ENCODE results near the gene TRIM17. TPM values are rescaled to one million over a fixed set of nuclear protein-coding genes. Genes with fewer than 3 reads are reported as not detected.

Gene TRIM17
- total and polyA plus RNA-seq, 9 of the 15 experiments (the other 6 are each of a cell fraction or from before 2014, with no cell fraction given), result not detected

GRCh38 chr1:228462560-228462959, 45.9 kb upstream of the TRIM17 start (continued):
- TF ChIP-seq PRDM10 (IDR thresholded peaks at IDR 0.05; ENCODE audit: partially characterized antibody) (peak; percentile 7), MEIS2 (IDR thresholded peaks at IDR 0.05; ENCODE audit: partially characterized antibody) (peak; percentile 9)

- Histone ChIP-seq H3K36me3 (ENCODE audit: control insufficient read depth, insufficient read depth, low read length) (peaks cover under 1% of the 10 kb centered on the region; the same call in 2 of the 3 replicates), H3K27me3 (ENCODE audit: control insufficient read depth in 2 of 2, insufficient read depth in 2 of 2, low read length in 2 of 2) (peaks cover 0 to 8% of the 10 kb centered on the region in 2 experiments; a peak in 1 of 5 replicates), H2AFZ (ENCODE audit: low read depth, low read length) (no peak overlapping the region), H3K27ac (ENCODE audit: extremely low read depth, low read depth, low read length) (no peak overlapping the region), H3K79me2 (ENCODE audit: control insufficient read depth, insufficient read depth, low read length) (peaks cover 32% of the 10 kb centered on the region), H3K9me1 (ENCODE audit: control insufficient read depth, insufficient read depth, low read length) (no peaks in the 10 kb centered on the region), H3K4me1 (replicated peaks in 1 of 2; ENCODE audit: control insufficient read depth in 2 of 2, insufficient read depth in 2 of 2, low read length in 2 of 2) (peaks cover 24 to 38% of the 10 kb centered on the region in 2 experiments), H4K20me1 (replicated peaks; ENCODE audit: control insufficient read depth, insufficient read depth, low read length) (no peaks in the 10 kb centered on the region; the same call in 1 of the 2 replicates), H3K9ac (ENCODE audit: insufficient read depth in 1 of 2, low read depth in 2 of 2, low read length in 2 of 2) (no peak overlapping the region), H3K4me2 (ENCODE audit: insufficient read depth, low read length) (no peak overlapping the region), H3K4me3 (no peak overlapping the region), H3K9me3 (replicated peaks; ENCODE audit: control insufficient read depth, insufficient read depth, low read depth, low read length) (no peaks in the 10 kb centered on the region)
- ATAC-seq (no peak), FAIRE-seq (no peak), DNase-seq (ENCODE audit: extremely low read depth in 1 of 4, low spot score in 3 of 4) (no peak)
- intact Hi-C loops (cut with micrococcal nuclease) (no loop called here), in situ Hi-C loops (cut with MboI) (loop anchor here (5.0 kb wide), 1 partner anchor 51 kb away; no protein-coding TSS in a partner anchor)
- 24% methylated on average over 2 of the region's 2 CpGs for WGBS (ENCODE audit: insufficient coverage, low coverage, missing lambda C conversion rate)
- POLR2A ChIA-PET, result interaction anchor here (6.4 kb wide), 1 partner anchor 27 kb away, joined by 64 read pairs; the partner anchor contains the start of gene RNF187
- CTCF ChIA-PET (ENCODE audit: low intra/inter-chr PET ratio), result no interaction called here
- BruUV-seq (replicated peaks), result no TSS peak
- TF ChIP-seq PBX2 (CRISPR knock-in tag; IDR thresholded peaks at IDR 0.05; ENCODE audit: low read depth) (no peak), PBX2 (tag; conservative IDR thresholded peaks at IDR 0.05; ENCODE audit: low read depth) (no peak), BRD9 (IDR thresholded peaks at IDR 0.05; ENCODE audit: low read depth, partially characterized antibody) (no peak), SIN3B (IDR thresholded peaks at IDR 0.05; ENCODE audit: low read depth) (no peak), ZNF274 (IDR thresholded peaks at IDR 0.05; ENCODE audit: borderline replicate concordance, low read depth, low read length) (no peak), POLR2H (tag; IDR thresholded peaks at IDR 0.05; ENCODE audit: low read depth) (no peak), MEF2A (IDR thresholded peaks at IDR 0.05; ENCODE audit: control insufficient read depth, low read depth, low read length) (no peak), ZBTB2 (IDR thresholded peaks at IDR 0.05) (no peak), TRIM25 (IDR thresholded peaks at IDR 0.05; ENCODE audit: borderline replicate concordance) (no peak)
Observed at GRCh38 chr1:228460821-228461220, 44.2 kb upstream of the TRIM17 start.

Data from K562 (cell line).